HL-60 (cell line): ENCODE measurements around the gene ANKS1B.

Experiments
- CTCF ChIP-seq: IDR thresholded peaks from one replicate; pipeline ENCODE4 v1.5.1; 2011; ENCODE audit warnings: low read length, control low read depth, inconsistent platforms; ENCODE audit not compliant: insufficient read depth
- POLR2AphosphoS5 ChIP-seq: IDR thresholded peaks from 2 replicates; pipeline ENCODE4 v1.6.1; 2012; ENCODE audit warnings: low read depth

- TF ChIP-seq POLR2AphosphoS5: no peak
- no peak for TF ChIP-seq CTCF
Measured at GRCh38 chr12:99020871-99021270, 963.9 kb downstream of the ANKS1B start.
